HK-2 (cell line): Measurements from ENCODE around the gene KLK3.
"Not testable (repeated sequence)": the region's sequence is repeated elsewhere in the genome, so short reads cannot be mapped to it uniquely, and the experiment has no call there.

Experiments
- DNase-seq: peaks from one replicate; pipeline ENCODE4 v3.0.0-alpha.2; 2018; ENCODE audit not compliant: unreplicated experiment

KLK3 gene

GRCh38 chr19:50854636-50855410 lies at the start of gene KLK3:
KLK3 (plus strand) TSS chr19:50854915; CDS start chr19:50854956, 41 bp downstream.
- no peak for DNase-seq

- DNase-seq = no peak
Observed at GRCh38 chr19:50808856-50809255, 45.9 kb upstream of the KLK3 start.

- not testable (repeated sequence) for DNase-seq
Observed at GRCh38 chr19:50811622-50812238, 43.0 kb upstream of the KLK3 start.

GRCh38 chr19:50812474-50812873 lies 42.2 kb upstream of the KLK3 start:
- no peak for DNase-seq

GRCh38 chr19:50814883-50815282 lies 39.8 kb upstream of the KLK3 start:
- no peak for DNase-seq

- no peak for DNase-seq
Observed at GRCh38 chr19:50815439-50815838, 39.3 kb upstream of the KLK3 start.

- no peak for DNase-seq
Observed at GRCh38 chr19:50817941-50818858, 36.5 kb upstream of the KLK3 start.

GRCh38 chr19:50818859-50819472 lies 35.7 kb upstream of the KLK3 start:
- DNase-seq = no peak

- no peak for DNase-seq
Observed at GRCh38 chr19:50819636-50820035, 35.1 kb upstream of the KLK3 start.

- no peak for DNase-seq
Observed at GRCh38 chr19:50820086-50820485, 34.6 kb upstream of the KLK3 start.

- DNase-seq = no peak
Observed at GRCh38 chr19:50820549-50821247, 34.0 kb upstream of the KLK3 start.

- DNase-seq = no peak
Observed at GRCh38 chr19:50821248-50821612, 33.5 kb upstream of the KLK3 start.

- DNase-seq = no peak
Observed at GRCh38 chr19:50821622-50822021, 33.1 kb upstream of the KLK3 start.

- DNase-seq = no peak
Observed at GRCh38 chr19:50822661-50823208, 32.0 kb upstream of the KLK3 start.

GRCh38 chr19:50823389-50824042 lies 31.2 kb upstream of the KLK3 start, which contains the start of gene KLK1:
KLK1 (minus strand) TSS chr19:50823787; CDS start chr19:50823748, 39 bp downstream.
- no peak for DNase-seq

GRCh38 chr19:50826492-50827240 lies 28.0 kb upstream of the KLK3 start:
- no peak for DNase-seq

GRCh38 chr19:50827476-50827875 lies 27.2 kb upstream of the KLK3 start:
- no peak for DNase-seq

GRCh38 chr19:50829801-50830200 lies 24.9 kb upstream of the KLK3 start:
- no peak for DNase-seq

GRCh38 chr19:50830266-50831025 lies 24.3 kb upstream of the KLK3 start:
- no peak for DNase-seq
